Measurements from ENCODE around the gene TIAL1. TPM values are rescaled to one million over a fixed set of nuclear protein-coding genes. Genes with fewer than 3 reads are reported as not detected.

Gene TIAL1
- total and polyA plus RNA-seq, 5 donors from 2014 or later = 9.2 to 205 (median 12.4) TPM

- H3K27me3 ChIP-seq (ENCODE audit: control insufficient read depth, insufficient read depth, low read length) = peaks cover 7% of the 10 kb centered on the region
- no peaks in the 10 kb centered on the region for H3K36me3 ChIP-seq (ENCODE audit: control insufficient read depth, insufficient read depth, low read length)
- peak overlapping the region; percentile 32 for H3K4me3 ChIP-seq (ENCODE audit: low read depth, low read length)
- Mint-ChIP-seq H3K9me3 (peaks cover 0 to 3% (median 0%) of the 10 kb centered on the region in 7 donors), H3K27ac (peak overlapping the region; percentile 77 to 90 (median 88)), H3K4me1 (peaks cover 12 to 30% (median 17%) of the 10 kb centered on the region in 4 donors), H3K4me3 (peak overlapping the region; percentile 79 to 97 (median 96)), H3K36me3 (no peaks in the 10 kb centered on the region), H3K27me3 (peaks cover 37% of the 10 kb centered on the region)
- H3K9me3 ChIP-seq (ENCODE audit: control insufficient read depth in 2 of 2, low read length in 2 of 2) = no peaks in the 10 kb centered on the region
- ATAC-seq (ENCODE audit: low read depth in 2 of 2) (no peak), DNase-seq (no peak)
- no peak overlapping the region for H3K27ac ChIP-seq (ENCODE audit: insufficient read depth, low read length, poor library complexity, severe bottlenecking)
- peaks cover 35% of the 10 kb centered on the region for H3K4me1 ChIP-seq (ENCODE audit: control insufficient read depth, insufficient read depth, low read length, poor library complexity, severe bottlenecking)
Measured at GRCh38 chr10:119543814-119544642, 52.7 kb downstream of the TIAL1 start.

DNA sequence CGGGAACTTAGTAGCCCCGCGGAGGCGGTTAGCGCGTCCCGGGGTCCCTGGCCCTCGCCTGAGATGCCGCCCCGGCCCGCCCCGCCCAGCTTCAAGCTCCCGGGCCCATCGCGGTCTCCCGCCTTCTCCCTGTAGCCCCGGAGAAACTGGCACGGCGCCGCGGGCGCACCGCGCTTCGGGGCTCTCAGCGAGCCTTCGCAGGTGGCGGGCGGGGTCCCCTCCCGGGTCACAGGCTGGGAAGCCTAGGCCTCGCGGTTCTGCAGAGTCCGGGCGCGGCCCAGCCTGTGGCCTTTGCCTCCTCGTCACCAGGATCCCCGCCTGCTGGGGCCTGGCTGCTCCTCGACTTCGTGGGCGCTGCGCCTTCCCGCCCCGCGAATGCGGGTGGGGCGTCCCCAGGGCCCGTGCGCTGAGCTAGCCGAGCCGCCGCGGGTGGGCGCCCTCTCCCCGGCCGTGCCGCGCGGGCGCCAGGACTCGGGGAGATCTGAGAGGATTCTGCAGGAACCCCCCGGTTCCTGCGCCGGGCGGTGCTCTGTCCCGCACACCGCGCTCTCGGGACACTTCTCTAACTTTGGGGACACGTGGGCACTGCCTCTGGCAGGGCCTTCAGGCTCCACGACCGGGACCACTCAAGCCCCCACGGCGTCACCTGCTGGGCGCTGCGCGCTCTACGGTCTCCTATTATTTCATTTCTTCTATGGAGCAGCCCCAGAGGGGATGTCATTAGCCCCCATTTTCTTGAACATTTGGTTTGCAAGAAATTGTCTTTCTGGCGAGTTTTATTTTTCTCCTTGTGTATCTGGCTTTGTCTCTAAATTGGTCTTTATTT is 53.6 kb downstream of the TIAL1 start:
- H3K27me3 Mint-ChIP-seq = peaks cover 29% of the 10 kb centered on the region
- peak; percentile 50 to 54 for ATAC-seq (ENCODE audit: low read depth in 2 of 2)
- peak overlapping the region; percentile 74 for H3K27ac ChIP-seq (ENCODE audit: insufficient read depth, low read length, poor library complexity, severe bottlenecking)

GRCh38 chr10:119542357-119542987 is 54.3 kb downstream of the TIAL1 start, which contains the start of gene RGS10:
TSS of gene RGS10 (minus strand) at chr10:119542719. CDS start at chr10:119542638, 81 bp downstream.
- H3K4me1 ChIP-seq (ENCODE audit: control insufficient read depth, insufficient read depth, low read length, poor library complexity, severe bottlenecking) = peaks cover 50% of the 10 kb centered on the region
- Mint-ChIP-seq H3K4me1 (peaks cover 21 to 46% (median 32%) of the 10 kb centered on the region in 4 donors), H3K4me3 (peak within 1 kb of the TSS; percentile 95 to 98 (median 96)), H3K9me3 (no peaks in the 10 kb centered on the region), H3K27ac (peak within 1 kb of the TSS; percentile 90 to 98 (median 95)), H3K27me3 (peaks cover 24% of the 10 kb centered on the region), H3K36me3 (no peaks in the 10 kb centered on the region)
- peaks cover 3% of the 10 kb centered on the region for H3K27me3 ChIP-seq (ENCODE audit: control insufficient read depth, insufficient read depth, low read length)
- peak within 1 kb of the TSS; percentile 91 for H3K4me3 ChIP-seq (ENCODE audit: low read depth, low read length)
- H3K36me3 ChIP-seq (ENCODE audit: control insufficient read depth, insufficient read depth, low read length) = no peaks in the 10 kb centered on the region
- no peaks in the 10 kb centered on the region for H3K9me3 ChIP-seq (ENCODE audit: control insufficient read depth in 2 of 2, low read length in 2 of 2)
- peak; percentile 78 to 81 for ATAC-seq (ENCODE audit: low read depth in 2 of 2)
- peak within 1 kb of the TSS; percentile 74 for H3K27ac ChIP-seq (ENCODE audit: insufficient read depth, low read length, poor library complexity, severe bottlenecking)
- DNase-seq = peak; percentile 74 to 92 (median 76)

More for the DNA sequence above, 53.6 kb downstream of the TIAL1 start:
- peak overlapping the region; percentile 32 for H3K4me3 ChIP-seq (ENCODE audit: low read depth, low read length)
- peak; percentile 46 to 78 (median 62) for DNase-seq
- no peaks in the 10 kb centered on the region for H3K9me3 ChIP-seq (ENCODE audit: control insufficient read depth in 2 of 2, low read length in 2 of 2)
- peaks cover 43% of the 10 kb centered on the region for H3K4me1 ChIP-seq (ENCODE audit: control insufficient read depth, insufficient read depth, low read length, poor library complexity, severe bottlenecking)
- H3K27me3 ChIP-seq (ENCODE audit: control insufficient read depth, insufficient read depth, low read length) = peaks cover 3% of the 10 kb centered on the region
- no peaks in the 10 kb centered on the region for H3K36me3 ChIP-seq (ENCODE audit: control insufficient read depth, insufficient read depth, low read length)
- Mint-ChIP-seq H3K9me3 (no peaks in the 10 kb centered on the region), H3K27ac (peak overlapping the region; percentile 77 to 90 (median 88)), H3K36me3 (no peaks in the 10 kb centered on the region), H3K4me1 (peaks cover 17 to 38% (median 25%) of the 10 kb centered on the region in 4 donors), H3K4me3 (peak overlapping the region; percentile 95 to 98 (median 96))

- Mint-ChIP-seq H3K27me3 (peaks cover 23% of the 10 kb centered on the region), H3K36me3 (no peaks in the 10 kb centered on the region), H3K9me3 (no peaks in the 10 kb centered on the region), H3K4me1 (peaks cover 24 to 51% (median 35%) of the 10 kb centered on the region in 4 donors), H3K27ac (peak overlapping the region; percentile 78 to 98 (median 95)), H3K4me3 (peak overlapping the region; percentile 93 to 96 (median 95))
- Histone ChIP-seq H3K4me3 (ENCODE audit: low read depth, low read length) (peak overlapping the region; percentile 91), H3K27me3 (ENCODE audit: control insufficient read depth, insufficient read depth, low read length) (peaks cover 3% of the 10 kb centered on the region), H3K36me3 (ENCODE audit: control insufficient read depth, insufficient read depth, low read length) (no peaks in the 10 kb centered on the region), H3K9me3 (ENCODE audit: control insufficient read depth in 2 of 2, low read length in 2 of 2) (no peaks in the 10 kb centered on the region), H3K27ac (ENCODE audit: insufficient read depth, low read length, poor library complexity, severe bottlenecking) (peak overlapping the region; percentile 74), H3K4me1 (ENCODE audit: control insufficient read depth, insufficient read depth, low read length, poor library complexity, severe bottlenecking) (peaks cover 54% of the 10 kb centered on the region)
- ATAC-seq (ENCODE audit: low read depth in 2 of 2) = peak; percentile 5 to 11
- DNase-seq = peak; percentile 19 to 72 (median 47)
Measured at GRCh38 chr10:119541459-119542356, 55.1 kb downstream of the TIAL1 start.

- Mint-ChIP-seq H3K27me3 (peaks cover 18% of the 10 kb centered on the region), H3K4me3 (peak overlapping the region; percentile 93 to 96 (median 95)), H3K27ac (peak overlapping the region; percentile 78 to 98 (median 95)), H3K36me3 (peaks cover under 1% of the 10 kb centered on the region), H3K9me3 (no peaks in the 10 kb centered on the region), H3K4me1 (peaks cover 24 to 58% (median 36%) of the 10 kb centered on the region in 4 donors)
- DNase-seq (peak in 1 of 3 donors; percentile 31), ATAC-seq (ENCODE audit: low read depth in 2 of 2) (no peak)
- Histone ChIP-seq H3K9me3 (ENCODE audit: control insufficient read depth in 2 of 2, low read length in 2 of 2) (no peaks in the 10 kb centered on the region), H3K4me3 (ENCODE audit: low read depth, low read length) (peak overlapping the region; percentile 91), H3K36me3 (ENCODE audit: control insufficient read depth, insufficient read depth, low read length) (no peaks in the 10 kb centered on the region), H3K27ac (ENCODE audit: insufficient read depth, low read length, poor library complexity, severe bottlenecking) (peak overlapping the region; percentile 44), H3K27me3 (ENCODE audit: control insufficient read depth, insufficient read depth, low read length) (peaks cover 3% of the 10 kb centered on the region), H3K4me1 (ENCODE audit: control insufficient read depth, insufficient read depth, low read length, poor library complexity, severe bottlenecking) (peaks cover 61% of the 10 kb centered on the region)
Measured at GRCh38 chr10:119541046-119541445, 55.7 kb downstream of the TIAL1 start.

- H3K27ac Mint-ChIP-seq = peak overlapping the region; percentile 77 to 98 (median 95)
- peaks cover 13% of the 10 kb centered on the region for H3K27me3 Mint-ChIP-seq
- peak overlapping the region; percentile 93 to 96 (median 95) for H3K4me3 Mint-ChIP-seq
- Histone ChIP-seq H3K4me3 (ENCODE audit: low read depth, low read length) (peak overlapping the region; percentile 91), H3K27me3 (ENCODE audit: control insufficient read depth, insufficient read depth, low read length) (no peaks in the 10 kb centered on the region), H3K36me3 (ENCODE audit: control insufficient read depth, insufficient read depth, low read length) (no peaks in the 10 kb centered on the region), H3K27ac (ENCODE audit: insufficient read depth, low read length, poor library complexity, severe bottlenecking) (no peak overlapping the region), H3K9me3 (ENCODE audit: control insufficient read depth in 2 of 2, low read length in 2 of 2) (no peaks in the 10 kb centered on the region), H3K4me1 (ENCODE audit: control insufficient read depth, insufficient read depth, low read length, poor library complexity, severe bottlenecking) (peaks cover 69% of the 10 kb centered on the region)
- DNase-seq (no peak), ATAC-seq (ENCODE audit: low read depth in 2 of 2) (no peak)
- H3K4me1 Mint-ChIP-seq = peaks cover 32 to 68% (median 46%) of the 10 kb centered on the region in 4 donors
- peaks cover 10% of the 10 kb centered on the region for H3K36me3 Mint-ChIP-seq
- H3K9me3 Mint-ChIP-seq = no peaks in the 10 kb centered on the region
Measured at GRCh38 chr10:119540038-119540437, 56.7 kb downstream of the TIAL1 start.

All from CD4-positive, CD25-positive, alpha-beta regulatory T cell (primary cell).